ENCODE measurements around the gene SCO1.
"Not testable (repeated sequence)": the region's sequence is repeated elsewhere in the genome, so short reads cannot be mapped to it uniquely, and the experiment has no call there.

SCO1 gene

GRCh38 chr17:10697092-10698081 is at the start of gene SCO1, which contains the start of gene ADPRM:
Gene SCO1 (minus strand): TSS chr17:10697533. CDS start chr17:10697507, 26 bp downstream.
Gene ADPRM (plus strand): TSS chr17:10697594. CDS start chr17:10704927, 7,333 bp downstream.
- peak; percentile 96 for DNase-seq

- no peak for DNase-seq
Measured at GRCh38 chr17:10745231-10745630, 47.9 kb upstream of the SCO1 start.

GRCh38 chr17:10744501-10745000 is 47.2 kb upstream of the SCO1 start:
- no peak for DNase-seq

- no peak for DNase-seq
Measured at GRCh38 chr17:10743316-10744009, 46.1 kb upstream of the SCO1 start.

GRCh38 chr17:10742431-10742830 is 45.1 kb upstream of the SCO1 start:
- no peak for DNase-seq

GRCh38 chr17:10741416-10742135 is 44.2 kb upstream of the SCO1 start:
- DNase-seq = no peak

GRCh38 chr17:10739386-10739785 is 42.1 kb upstream of the SCO1 start:
- DNase-seq = no peak

GRCh38 chr17:10738521-10739258 is 41.4 kb upstream of the SCO1 start:
- DNase-seq = no peak

- DNase-seq = no peak
Measured at GRCh38 chr17:10737736-10738135, 40.4 kb upstream of the SCO1 start.

GRCh38 chr17:10737168-10737622 is 39.9 kb upstream of the SCO1 start:
- peak; percentile 40 for DNase-seq

GRCh38 chr17:10735821-10736220 is 38.5 kb upstream of the SCO1 start:
- DNase-seq = no peak

- no peak for DNase-seq
Measured at GRCh38 chr17:10735251-10735650, 37.9 kb upstream of the SCO1 start.

- no peak for DNase-seq
Measured at GRCh38 chr17:10733666-10734065, 36.3 kb upstream of the SCO1 start.

- not testable (repeated sequence) for DNase-seq
Measured at GRCh38 chr17:10732121-10732520, 34.8 kb upstream of the SCO1 start.

- DNase-seq = no peak
Measured at GRCh38 chr17:10731408-10731879, 34.1 kb upstream of the SCO1 start.

- not testable (repeated sequence) for DNase-seq
Measured at GRCh38 chr17:10730247-10730646, 32.9 kb upstream of the SCO1 start.

- DNase-seq = peak; percentile 68
Measured at GRCh38 chr17:10729334-10730193, 32.2 kb upstream of the SCO1 start, which contains the start of gene TMEM220. Gene TMEM220 (minus strand): TSS chr17:10730023. CDS start chr17:10729851, 172 bp downstream.

- DNase-seq = no peak
Measured at GRCh38 chr17:10728331-10728892, 31.1 kb upstream of the SCO1 start.

GRCh38 chr17:10727192-10727591 is 29.9 kb upstream of the SCO1 start:
- DNase-seq = no peak

GRCh38 chr17:10726196-10726595 is 28.9 kb upstream of the SCO1 start:
- DNase-seq = peak; percentile 50

Data from inflammatory macrophage treated with lipopolysaccharide for 4 hours (primary cell).